Bronchus fibroblast of lung (primary cell): ENCODE data around the gene OR1K1. TPM values are rescaled to one million over a fixed set of nuclear protein-coding genes. Genes with fewer than 3 reads are reported as not detected.

Source experiments
- total RNA-seq: library from RNA; depleted of rRNA; stranded (reverse); fragments of >200 nt; gene quantifications from 2 replicates; pipeline ENCODE4 v1.2.3, GENCODE V29; 2015

Gene OR1K1, protein sequence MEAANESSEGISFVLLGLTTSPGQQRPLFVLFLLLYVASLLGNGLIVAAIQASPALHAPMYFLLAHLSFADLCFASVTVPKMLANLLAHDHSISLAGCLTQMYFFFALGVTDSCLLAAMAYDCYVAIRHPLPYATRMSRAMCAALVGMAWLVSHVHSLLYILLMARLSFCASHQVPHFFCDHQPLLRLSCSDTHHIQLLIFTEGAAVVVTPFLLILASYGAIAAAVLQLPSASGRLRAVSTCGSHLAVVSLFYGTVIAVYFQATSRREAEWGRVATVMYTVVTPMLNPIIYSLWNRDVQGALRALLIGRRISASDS
- not detected in 2 replicates for total RNA-seq

DNA sequence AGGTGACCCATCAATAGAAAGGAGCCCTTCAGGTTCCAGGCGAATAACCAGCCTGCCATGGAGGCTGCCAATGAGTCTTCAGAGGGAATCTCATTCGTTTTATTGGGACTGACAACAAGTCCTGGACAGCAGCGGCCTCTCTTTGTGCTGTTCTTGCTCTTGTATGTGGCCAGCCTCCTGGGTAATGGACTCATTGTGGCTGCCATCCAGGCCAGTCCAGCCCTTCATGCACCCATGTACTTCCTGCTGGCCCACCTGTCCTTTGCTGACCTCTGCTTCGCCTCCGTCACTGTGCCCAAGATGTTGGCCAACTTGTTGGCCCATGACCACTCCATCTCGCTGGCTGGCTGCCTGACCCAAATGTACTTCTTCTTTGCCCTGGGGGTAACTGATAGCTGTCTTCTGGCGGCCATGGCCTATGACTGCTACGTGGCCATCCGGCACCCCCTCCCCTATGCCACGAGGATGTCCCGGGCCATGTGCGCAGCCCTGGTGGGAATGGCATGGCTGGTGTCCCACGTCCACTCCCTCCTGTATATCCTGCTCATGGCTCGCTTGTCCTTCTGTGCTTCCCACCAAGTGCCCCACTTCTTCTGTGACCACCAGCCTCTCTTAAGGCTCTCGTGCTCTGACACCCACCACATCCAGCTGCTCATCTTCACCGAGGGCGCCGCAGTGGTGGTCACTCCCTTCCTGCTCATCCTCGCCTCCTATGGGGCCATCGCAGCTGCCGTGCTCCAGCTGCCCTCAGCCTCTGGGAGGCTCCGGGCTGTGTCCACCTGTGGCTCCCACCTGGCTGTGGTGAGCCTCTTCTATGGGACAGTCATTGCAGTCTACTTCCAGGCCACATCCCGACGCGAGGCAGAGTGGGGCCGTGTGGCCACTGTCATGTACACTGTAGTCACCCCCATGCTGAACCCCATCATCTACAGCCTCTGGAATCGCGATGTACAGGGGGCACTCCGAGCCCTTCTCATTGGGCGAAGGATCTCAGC lies at the start of gene OR1K1:
Gene OR1K1 (plus strand): TSS at position 58 of the 995 bp plus-strand sequence. CDS start 0 bp downstream, at position 58.

DNA sequence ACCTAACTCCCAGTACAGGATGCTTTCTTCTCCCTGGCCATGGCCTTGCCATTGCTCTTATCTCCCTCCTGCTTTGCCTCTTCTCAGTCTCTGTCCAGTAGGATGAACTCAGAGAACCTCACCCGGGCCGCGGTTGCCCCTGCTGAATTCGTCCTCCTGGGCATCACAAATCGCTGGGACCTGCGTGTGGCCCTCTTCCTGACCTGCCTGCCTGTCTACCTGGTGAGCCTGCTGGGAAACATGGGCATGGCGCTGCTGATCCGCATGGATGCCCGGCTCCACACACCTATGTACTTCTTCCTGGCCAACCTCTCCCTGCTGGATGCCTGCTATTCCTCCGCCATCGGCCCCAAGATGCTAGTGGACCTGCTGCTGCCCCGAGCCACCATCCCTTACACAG lies 11.1 kb upstream of the OR1K1 start, which contains the start of gene OR5C1:
Gene OR5C1 (plus strand): TSS at position 103 of the 400 bp plus-strand sequence. CDS start 0 bp downstream, at position 103.

Other genes with a start within 250 kb of the OR1K1 start
- not detected in 2 replicates for gene OR1N2, start 247.0 kb upstream of the OR1K1 start, total RNA-seq
- not detected in 2 replicates for gene OR1L8, start 216.7 kb upstream of the OR1K1 start, total RNA-seq
- gene OR1Q1, start 185.4 kb upstream of the OR1K1 start, total RNA-seq, result not detected in 2 replicates
- gene OR1B1, start 142.5 kb upstream of the OR1K1 start, total RNA-seq, result not detected in 2 replicates
- not detected in 2 replicates for gene OR1L1, start 138.4 kb upstream of the OR1K1 start, total RNA-seq
- not detected in 2 replicates for gene OR1L3, start 125.0 kb upstream of the OR1K1 start, total RNA-seq
- gene OR1L4, start 76.1 kb upstream of the OR1K1 start, total RNA-seq, result not detected in 2 replicates
- gene OR1L6, start 57.8 kb upstream of the OR1K1 start, total RNA-seq, result not detected in 2 replicates
- gene OR5C1, start 11.2 kb upstream of the OR1K1 start, total RNA-seq, result not detected in 2 replicates
- gene PDCL, start 28.5 kb downstream of the OR1K1 start, total RNA-seq, result 15.5 and 18.2 TPM in 2 replicates
- gene RC3H2, start 105.2 kb downstream of the OR1K1 start, total RNA-seq, result 16.1 and 17.8 TPM in 2 replicates
- 3.7 and 4.4 TPM in 2 replicates for gene ZBTB6, start 113.2 kb downstream of the OR1K1 start, total RNA-seq
- gene ZBTB26, start 131.4 kb downstream of the OR1K1 start, total RNA-seq, result 2.2 and 2.5 TPM in 2 replicates
- 7.6 TPM in 2 replicates for gene RABGAP1, start 140.9 kb downstream of the OR1K1 start, total RNA-seq
- gene GPR21, start 233.5 kb downstream of the OR1K1 start, total RNA-seq, result not detected in 2 replicates